B cell (primary cell): Measurements from ENCODE around the gene ARHGEF37. TPM values are rescaled to one million over a fixed set of nuclear protein-coding genes. Genes with fewer than 3 reads are reported as not detected.

Experiments used
- ATAC-seq: fragments of 200-7000 bp; cut with Tn5 transposase; one replicate; pipeline ENCODE4 v1.10.0; 2021; ENCODE audit warnings: low read depth, mild to moderate bottlenecking, moderate number of reproducible peaks, moderate library complexity
- CTCF ChIA-PET: fragments of 350-600 bp; sonication (Branson Sonifier 250); formaldehyde crosslinking; loops from one replicate; lab custom pipeline; 2021; ENCODE audit warnings: antibody characterized with exemption, inconsistent platforms; lab: Charles Lee
- POLR2A ChIA-PET: fragments of 350-600 bp; sonication (Branson Sonifier 250); formaldehyde crosslinking; loops from one replicate; lab custom pipeline; 2021; ENCODE audit warnings: antibody characterized with exemption; lab: Charles Lee
- DNase-seq: peaks from one replicate; pipeline ENCODE4 v3.0.0; 2013
- H2AFZ ChIP-seq: 2 replicates; pipeline ENCODE4 v1.6.1; 2012; ENCODE audit warnings: mild to moderate bottlenecking, low read depth, low read length; ENCODE audit not compliant: insufficient read depth, poor library complexity, severe bottlenecking
- H3K27ac ChIP-seq, 2 donors: 1 replicate in 1 of 2; 2 replicates in 1 of 2; pipeline ENCODE4 v1.5.1; 2012 to 2013; ENCODE audit warnings: low read length in 2 of 2, mild to moderate bottlenecking in 2 of 2, moderate library complexity in 1 of 2
- H3K27me3 ChIP-seq, 4 experiments: fragments of 200-600 bp in 1 of 4; sonication (generic) in 1 of 4; replicated peaks in 1 of 4; 1 replicate in 2 of 4; 2 replicates in 2 of 4; pipeline versions ENCODE4 v1.6.1 to v1.7.0; 2013 to 2016; ENCODE audit warnings: low read length in 3 of 4, mild to moderate bottlenecking in 2 of 4, mixed read lengths in 1 of 4, moderate library complexity in 1 of 4; ENCODE audit not compliant: insufficient read depth in 4 of 4, control insufficient read depth in 3 of 4; ENCODE audit errors: control extremely low read depth in 1 of 4
- H3K36me3 ChIP-seq, 2 experiments: replicated peaks in 1 of 2; 1 replicate in 1 of 2; 2 replicates in 1 of 2; pipeline versions ENCODE4 v1.6.1 to v1.7.1; 2013; ENCODE audit warnings: low read length in 1 of 2; ENCODE audit not compliant: insufficient read depth in 2 of 2, control insufficient read depth in 1 of 2; ENCODE audit errors: control extremely low read depth in 1 of 2, extremely low read depth in 1 of 2
- H3K4me1 ChIP-seq, 2 donors: fragments of 200-600 bp in 1 of 2; sonication (generic) in 1 of 2; 1 replicate in 1 of 2; 2 replicates in 1 of 2; pipeline versions ENCODE4 v1.5.1 to v1.6.1; 2013 to 2017; ENCODE audit warnings: low read length in 2 of 2; ENCODE audit not compliant: control insufficient read depth in 2 of 2, insufficient read depth in 2 of 2
- H3K4me2 ChIP-seq: replicated peaks from 2 replicates; pipeline ENCODE3; 2012; ENCODE audit warnings: mild to moderate bottlenecking, low read depth, low read length; ENCODE audit not compliant: poor library complexity, severe bottlenecking
- H3K4me3 ChIP-seq, 5 experiments: fragments of 200-600 bp in 1 of 5; sonication (generic) in 1 of 5; 1 replicate in 3 of 5; 2 replicates in 2 of 5; pipeline versions ENCODE4 v1.5.1 to v1.7.0; 2011 to 2016; ENCODE audit warnings: low read length in 4 of 5, mild to moderate bottlenecking in 4 of 5, low read depth in 2 of 5, control low read depth in 1 of 5, moderate library complexity in 1 of 5; ENCODE audit not compliant: insufficient read depth in 1 of 5; ENCODE audit errors: control extremely low read depth in 1 of 5, extremely low read depth in 1 of 5
- H3K79me2 ChIP-seq: fragments of 200-600 bp; sonication (generic); one replicate; pipeline ENCODE4 v1.6.0; 2016; ENCODE audit warnings: low read length; ENCODE audit not compliant: control insufficient read depth, insufficient read depth
- H3K9ac ChIP-seq: fragments of 200-600 bp; sonication (generic); 2 replicates; pipeline ENCODE4 v1.6.1; 2017; ENCODE audit warnings: mild to moderate bottlenecking, low read length, moderate library complexity
- H3K9me3 ChIP-seq, 3 donors: one replicate each; pipeline versions ENCODE4 v1.6.1 to v1.7.1; 2013; ENCODE audit warnings: low read length in 2 of 3; ENCODE audit not compliant: control insufficient read depth in 2 of 3, insufficient read depth in 1 of 3; ENCODE audit errors: control extremely low read depth in 1 of 3
- H4K20me1 ChIP-seq: 2 replicates; pipeline ENCODE4 v1.6.0; 2012; ENCODE audit warnings: mild to moderate bottlenecking, low read length; ENCODE audit not compliant: insufficient read depth, control insufficient read depth, poor library complexity, severe bottlenecking
- H3K27ac Mint-ChIP-seq: one replicate; pipeline ENCODE4 v1.8.0; 2021; ENCODE audit warnings: mixed read lengths
- H3K27me3 Mint-ChIP-seq: one replicate; pipeline ENCODE4 v1.8.0; 2021; ENCODE audit warnings: mixed read lengths
- H3K4me1 Mint-ChIP-seq: one replicate; pipeline ENCODE4 v1.8.0; 2021; ENCODE audit warnings: mixed read lengths
- H3K4me3 Mint-ChIP-seq: one replicate; pipeline ENCODE4 v1.8.0; 2021; ENCODE audit warnings: mixed read lengths
- H3K9me3 Mint-ChIP-seq: one replicate; pipeline ENCODE4 v1.8.0; 2022; ENCODE audit warnings: mixed read lengths; ENCODE audit not compliant: insufficient read depth
- EZH2 ChIP-seq: IDR thresholded peaks from 2 replicates; pipeline ENCODE4 v1.6.1; 2012; ENCODE audit warnings: borderline replicate concordance, low read depth, mild to moderate bottlenecking, moderate library complexity, low read length; ENCODE audit not compliant: insufficient read depth, poor library complexity, severe bottlenecking
- WGBS: methylation state at CpG from one replicate; pipeline ENCODE4 v1.1.5; 2013; ENCODE audit warnings: missing lambda C conversion rate; ENCODE audit not compliant: insufficient coverage; 5-methylcytosine and 5-hydroxymethylcytosine counted together
- intact Hi-C: fragments of 100-400 bp; cut with micrococcal nuclease; formaldehyde crosslinking; loops from one replicate; pipeline ENCODE4 v1.10.0; 2022
- polyA plus RNA-seq: library from polyadenylated mRNA; depleted of rRNA; stranded (reverse); fragments of >200 nt; gene quantifications from 2 replicates; pipeline ENCODE4 v1.2.3, GENCODE V29; 2012
- total RNA-seq, 2 donors: library from RNA; stranded (reverse); fragments of 120-200 nt in 1 of 2; gene quantifications; 1 replicate in 1 of 2; 2 replicates in 1 of 2; pipeline versions ENCODE4 v1.2.3 to v1.2.4, GENCODE V29; 2013 to 2022
- TF ChIP-seq, protein P1 (sequence below): fragments of 200-600 bp; IDR thresholded peaks from one replicate; pipeline ENCODE4 v1.8.0; 2022; ENCODE audit warnings: antibody characterized with exemption, mild to moderate bottlenecking

ARHGEF37 gene
- total and polyA plus RNA-seq, 2 donors (not counting 1 experiment from before 2014, with no cell fraction given): 0.06 to 1.7 TPM

DNA sequence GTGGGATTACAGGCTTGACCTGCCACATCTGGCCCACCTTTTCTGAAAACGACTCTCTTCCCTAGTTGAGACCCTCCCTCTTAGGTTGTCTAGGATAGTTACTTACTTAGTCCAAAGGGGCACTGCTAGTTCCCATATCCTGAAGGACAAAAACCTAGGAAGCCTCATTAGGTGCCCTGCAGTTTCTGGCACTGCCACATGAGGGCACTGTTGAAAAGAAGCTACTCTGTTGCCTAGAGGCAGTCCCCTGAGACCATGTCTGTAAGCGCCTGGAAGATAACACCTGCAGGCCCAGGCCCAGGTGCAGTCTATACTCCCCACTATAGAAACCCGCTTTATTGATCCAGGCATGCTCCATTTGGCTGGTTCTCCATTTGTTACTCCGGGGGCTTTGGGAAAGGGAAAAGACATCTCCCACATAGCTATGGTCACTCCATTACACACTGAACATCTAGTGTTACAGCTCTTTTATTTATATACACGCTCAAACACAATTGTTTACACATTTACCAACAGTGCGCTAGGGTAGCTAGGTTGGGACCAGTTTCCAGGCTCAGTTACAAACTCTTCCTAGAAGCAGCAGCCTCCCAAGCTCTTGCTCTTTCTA lies 75.4 kb downstream of the ARHGEF37 start:
- Histone ChIP-seq H3K4me2 (no peak overlapping the region), H2AFZ (no peak overlapping the region), H3K4me3 (no peak overlapping the region), H3K4me1 (no peaks in the 10 kb centered on the region), H3K27me3 (peaks cover 0 to 3% (median 1%) of the 10 kb centered on the region in 4 experiments), H3K9me3 (peaks cover 0 to 12% (median 9%) of the 10 kb centered on the region in 3 donors), H3K27ac (no peak overlapping the region), H3K9ac (no peak overlapping the region), H3K36me3 (no peaks in the 10 kb centered on the region), H3K79me2 (no peaks in the 10 kb centered on the region), H4K20me1 (no peaks in the 10 kb centered on the region)
- TF ChIP-seq EZH2: no peak
- TF ChIP-seq, protein P1, sequence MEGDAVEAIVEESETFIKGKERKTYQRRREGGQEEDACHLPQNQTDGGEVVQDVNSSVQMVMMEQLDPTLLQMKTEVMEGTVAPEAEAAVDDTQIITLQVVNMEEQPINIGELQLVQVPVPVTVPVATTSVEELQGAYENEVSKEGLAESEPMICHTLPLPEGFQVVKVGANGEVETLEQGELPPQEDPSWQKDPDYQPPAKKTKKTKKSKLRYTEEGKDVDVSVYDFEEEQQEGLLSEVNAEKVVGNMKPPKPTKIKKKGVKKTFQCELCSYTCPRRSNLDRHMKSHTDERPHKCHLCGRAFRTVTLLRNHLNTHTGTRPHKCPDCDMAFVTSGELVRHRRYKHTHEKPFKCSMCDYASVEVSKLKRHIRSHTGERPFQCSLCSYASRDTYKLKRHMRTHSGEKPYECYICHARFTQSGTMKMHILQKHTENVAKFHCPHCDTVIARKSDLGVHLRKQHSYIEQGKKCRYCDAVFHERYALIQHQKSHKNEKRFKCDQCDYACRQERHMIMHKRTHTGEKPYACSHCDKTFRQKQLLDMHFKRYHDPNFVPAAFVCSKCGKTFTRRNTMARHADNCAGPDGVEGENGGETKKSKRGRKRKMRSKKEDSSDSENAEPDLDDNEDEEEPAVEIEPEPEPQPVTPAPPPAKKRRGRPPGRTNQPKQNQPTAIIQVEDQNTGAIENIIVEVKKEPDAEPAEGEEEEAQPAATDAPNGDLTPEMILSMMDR: peak; percentile 56
- no peaks in the 10 kb centered on the region for H3K4me1 Mint-ChIP-seq
- no peak overlapping the region for H3K4me3 Mint-ChIP-seq
- H3K9me3 Mint-ChIP-seq: peaks cover 6% of the 10 kb centered on the region
- no peak overlapping the region for H3K27ac Mint-ChIP-seq
- H3K27me3 Mint-ChIP-seq: peaks cover 32% of the 10 kb centered on the region
- WGBS: 72% methylated on average over 5 of the region's 6 CpGs
- ChIA-PET POLR2A (no interaction called here), CTCF (interaction anchor here (0.6 to 2.3 kb wide), 11 partner anchors 10 to 344 kb away, joined by 3 to 35 read pairs (median 4); partner anchors contain the start of genes HMGXB3 and TIGD6)
- ATAC-seq (peak; percentile 54), DNase-seq (peak; percentile 52)
- intact Hi-C loops: no loop called here

DNA sequence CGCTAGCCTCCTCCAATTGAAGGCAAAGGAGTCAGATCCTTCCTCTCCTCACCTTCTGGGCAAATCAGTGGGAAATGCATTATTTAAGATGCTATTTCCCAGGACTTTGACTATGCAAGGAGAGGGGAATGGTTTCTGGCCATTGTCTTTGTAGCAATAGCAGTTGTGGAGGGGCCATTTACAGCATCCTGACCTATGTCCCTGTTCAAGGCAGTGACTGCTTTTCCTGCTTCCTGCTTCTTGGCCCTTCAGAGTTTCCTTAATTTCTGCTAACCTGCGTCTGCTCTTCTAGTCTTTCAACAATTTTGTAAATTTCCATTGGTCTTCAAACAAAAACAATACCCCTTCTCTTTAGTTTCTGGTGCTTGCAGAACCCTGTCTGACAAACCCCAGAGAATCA lies 76.0 kb downstream of the ARHGEF37 start:
- no peak for ATAC-seq
- Mint-ChIP-seq H3K27me3 (peaks cover 32% of the 10 kb centered on the region), H3K4me3 (no peak overlapping the region), H3K4me1 (no peaks in the 10 kb centered on the region), H3K27ac (no peak overlapping the region), H3K9me3 (peaks cover 6% of the 10 kb centered on the region)
- Histone ChIP-seq H3K36me3 (no peaks in the 10 kb centered on the region), H3K9me3 (peaks cover 0 to 14% (median 9%) of the 10 kb centered on the region in 3 donors), H3K4me3 (no peak overlapping the region), H3K27ac (no peak overlapping the region), H2AFZ (no peak overlapping the region), H3K27me3 (peaks cover 0 to 3% (median 1%) of the 10 kb centered on the region in 4 experiments), H3K4me2 (no peak overlapping the region), H4K20me1 (no peaks in the 10 kb centered on the region), H3K79me2 (no peaks in the 10 kb centered on the region), H3K4me1 (no peaks in the 10 kb centered on the region), H3K9ac (no peak overlapping the region)
- 92% methylated on average over 1 of the region's 2 CpGs for WGBS
- ChIA-PET POLR2A (no interaction called here), CTCF (interaction anchor here (1.1 to 2.3 kb wide), 7 partner anchors 9 to 343 kb away, joined by 4 to 35 read pairs (median 6); partner anchors contain the start of genes HMGXB3 and TIGD6)
- no peak for TF ChIP-seq EZH2
- TF ChIP-seq, protein P1: no peak
- intact Hi-C loops: no loop called here
- no peak for DNase-seq
